Stimulated activated naive CD4-positive, alpha-beta T cell (primary cell): ENCODE data around the gene TRMU.
"Not testable (repeated sequence)": the region's sequence is repeated elsewhere in the genome, so short reads cannot be mapped to it uniquely, and the experiment has no call there.

Experiments used
- DNase-seq, 6 experiments: peaks; one replicate each; lab custom pipeline; 2025; lab: John Stamatoyannopoulos, UW

The TRMU gene

GRCh38 chr22:46388647-46389046 lies 53.1 kb downstream of the TRMU start:
- no peak for DNase-seq

- no peak for DNase-seq
Observed at GRCh38 chr22:46389081-46389480, 53.6 kb downstream of the TRMU start.

- DNase-seq: no peak
Observed at GRCh38 chr22:46390105-46390651, 54.7 kb downstream of the TRMU start.

- DNase-seq: no peak
Observed at GRCh38 chr22:46390652-46391301, 55.3 kb downstream of the TRMU start.

GRCh38 chr22:46391486-46392136 lies 56.1 kb downstream of the TRMU start:
- DNase-seq: no peak

- no peak for DNase-seq
Observed at GRCh38 chr22:46392137-46392844, 56.8 kb downstream of the TRMU start.

- no peak for DNase-seq
Observed at GRCh38 chr22:46393873-46394272, 58.4 kb downstream of the TRMU start.

GRCh38 chr22:46394622-46395021 lies 59.1 kb downstream of the TRMU start:
- no peak for DNase-seq

GRCh38 chr22:46395145-46395544 lies 59.6 kb downstream of the TRMU start:
- DNase-seq: no peak

- DNase-seq: not testable (repeated sequence)
Observed at GRCh38 chr22:46397049-46397448, 61.5 kb downstream of the TRMU start.

- DNase-seq: no peak
Observed at GRCh38 chr22:46397514-46397913, 62.0 kb downstream of the TRMU start.

- DNase-seq: no peak
Observed at GRCh38 chr22:46397951-46398350, 62.4 kb downstream of the TRMU start.

GRCh38 chr22:46399251-46400024 lies 63.9 kb downstream of the TRMU start:
- DNase-seq: no peak

GRCh38 chr22:46401370-46401769 lies 65.9 kb downstream of the TRMU start:
- no peak for DNase-seq

- DNase-seq: no peak
Observed at GRCh38 chr22:46402505-46402904, 67.0 kb downstream of the TRMU start.

- DNase-seq: not testable (repeated sequence)
Observed at GRCh38 chr22:46403880-46404279, 68.4 kb downstream of the TRMU start.

GRCh38 chr22:46405901-46406300 lies 70.4 kb downstream of the TRMU start:
- no peak for DNase-seq

GRCh38 chr22:46406349-46406748 lies 70.8 kb downstream of the TRMU start:
- DNase-seq: no peak

- no peak for DNase-seq
Observed at GRCh38 chr22:46406791-46407190, 71.3 kb downstream of the TRMU start.
